Stimulated activated CD4-positive, alpha-beta T cell treated with anti-CD3 and anti-CD28 coated beads, Interleukin-12 subunit alpha, Interleukin-12 subunit beta, amount 100 ng/mL, for 24 hours (primary cell): ENCODE data around the gene KLF13.

ENCODE experiments used
- DNase-seq, 2 experiments: peaks; one replicate each; pipeline ENCODE4 v3.0.0-alpha.2; 2020; ENCODE audit warnings: low read depth in 2 of 2

Gene KLF13

DNA sequence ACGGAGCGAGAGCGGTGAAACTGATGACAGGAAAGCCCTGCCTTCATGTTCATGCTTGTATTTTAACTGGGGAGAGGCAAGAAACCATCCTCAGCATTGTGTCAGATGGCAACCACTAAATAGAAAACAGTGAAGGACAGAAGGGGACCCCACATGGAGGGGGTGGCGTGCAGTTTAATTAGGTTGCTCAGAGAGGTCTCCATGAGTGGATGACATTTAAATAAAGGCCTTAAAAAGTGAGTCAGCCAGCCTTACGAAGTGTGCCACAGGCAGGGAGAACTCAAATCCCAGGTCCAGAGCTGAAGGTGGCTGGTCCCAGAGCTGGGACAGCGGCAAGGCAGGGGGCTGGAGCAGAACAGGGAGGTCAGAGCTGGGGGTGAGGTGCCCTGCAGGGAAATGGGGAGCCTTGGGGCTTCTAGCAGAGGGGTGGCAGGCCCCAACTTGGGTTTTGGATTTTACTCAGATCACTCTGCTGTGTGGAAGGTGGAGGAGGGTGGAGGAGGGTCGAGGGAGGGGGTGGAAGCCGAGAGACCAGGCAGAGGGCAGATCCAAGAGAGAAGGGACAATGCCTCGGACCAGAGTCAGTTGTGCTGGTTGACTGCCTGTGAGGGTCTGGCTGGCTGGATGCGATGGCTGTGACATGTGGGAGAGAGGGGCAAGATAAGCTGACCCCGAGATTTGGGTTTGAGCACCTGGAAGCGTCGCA is 73.7 kb downstream of the KLF13 start:
- DNase-seq, result no peak

DNA sequence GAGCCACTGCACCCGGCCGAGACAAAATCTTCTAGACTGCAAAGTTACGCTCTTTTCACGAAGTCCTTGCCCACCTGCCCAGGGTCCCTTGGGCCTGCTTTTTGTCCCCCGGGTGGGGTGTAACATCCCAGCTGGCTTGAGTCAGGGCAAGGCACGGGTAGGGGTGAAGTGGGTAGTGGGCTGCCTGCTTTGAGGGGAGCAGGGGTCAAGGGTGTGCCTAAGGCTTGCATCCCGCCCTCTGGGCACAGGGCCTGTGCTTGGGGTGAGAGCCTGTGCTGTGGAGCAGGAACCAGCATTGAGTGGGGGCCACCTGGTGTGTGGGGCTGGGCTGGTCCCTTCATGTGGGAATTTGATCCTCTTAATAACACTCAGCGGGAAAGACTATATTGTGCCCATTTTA is 74.6 kb downstream of the KLF13 start:
- no peak for DNase-seq

GRCh38 chr15:31402003-31402402 is 75.4 kb downstream of the KLF13 start:
- no peak for DNase-seq

DNA sequence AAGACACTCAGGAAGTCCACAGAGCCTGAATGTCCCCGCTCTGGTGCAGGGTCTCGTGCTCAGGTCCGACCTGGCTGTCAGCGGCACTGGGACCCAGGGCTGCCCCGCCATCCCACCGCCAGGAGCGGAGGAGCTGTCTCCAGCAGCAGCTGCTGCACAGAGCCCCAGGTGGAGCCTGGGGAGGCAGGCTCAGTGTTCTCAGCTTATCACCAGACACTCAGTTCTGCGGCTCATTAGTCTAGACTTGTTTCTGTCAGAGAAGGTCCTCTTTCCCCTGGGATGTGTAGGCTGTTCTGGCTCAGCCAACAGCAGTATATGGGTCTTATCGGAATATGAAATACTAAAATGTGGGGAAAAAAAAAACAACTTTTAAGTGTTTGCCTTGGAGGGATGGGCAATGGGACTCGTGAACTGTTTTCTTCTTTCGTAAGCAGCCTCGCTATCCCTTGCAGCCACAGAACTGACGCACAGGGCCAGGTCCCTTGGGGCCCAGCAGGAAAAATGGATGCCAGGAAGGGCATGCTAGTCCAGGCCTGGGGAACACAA is 75.9 kb downstream of the KLF13 start:
- no peak for DNase-seq

- no peak for DNase-seq
Measured at GRCh38 chr15:31403096-31403495, 76.5 kb downstream of the KLF13 start.

DNA sequence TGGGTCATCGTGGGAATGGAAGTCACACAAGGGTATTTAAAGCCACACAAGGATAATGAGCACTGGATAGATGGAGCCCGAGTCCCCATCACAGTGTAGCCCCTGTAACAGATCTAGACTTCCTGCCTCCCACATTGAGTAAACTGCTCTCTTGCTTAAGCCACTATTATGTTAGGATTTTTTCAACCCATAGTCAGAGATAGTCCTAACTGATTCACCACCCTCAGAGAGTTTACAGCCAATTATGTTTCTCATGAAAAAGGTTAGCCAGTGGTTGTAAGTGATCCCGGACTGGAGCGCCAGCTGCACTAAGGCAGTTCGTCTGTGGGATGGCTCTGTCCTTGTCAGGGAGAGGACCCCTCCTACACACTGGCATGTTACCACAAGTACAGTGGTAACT is 77.0 kb downstream of the KLF13 start:
- no peak for DNase-seq

DNA sequence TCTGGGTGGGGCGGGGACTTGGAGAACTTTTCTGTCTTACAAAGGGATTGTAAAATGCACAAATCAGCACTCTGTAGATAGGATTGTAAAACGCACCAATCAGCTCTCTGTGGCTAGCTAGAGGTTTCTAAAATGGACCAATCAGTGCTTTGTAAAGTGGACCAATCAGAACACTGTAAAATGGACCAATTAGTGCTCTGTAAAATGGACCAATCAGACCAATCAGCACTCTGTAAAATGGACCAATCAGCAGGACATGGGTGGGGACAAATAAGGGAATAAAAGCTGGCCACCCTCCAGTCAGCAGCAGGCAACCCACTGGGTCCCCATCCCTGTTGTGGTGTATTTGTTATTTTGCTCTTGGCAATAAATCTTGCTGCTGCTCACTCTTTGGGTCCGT is 77.7 kb downstream of the KLF13 start:
- no peak for DNase-seq

DNA sequence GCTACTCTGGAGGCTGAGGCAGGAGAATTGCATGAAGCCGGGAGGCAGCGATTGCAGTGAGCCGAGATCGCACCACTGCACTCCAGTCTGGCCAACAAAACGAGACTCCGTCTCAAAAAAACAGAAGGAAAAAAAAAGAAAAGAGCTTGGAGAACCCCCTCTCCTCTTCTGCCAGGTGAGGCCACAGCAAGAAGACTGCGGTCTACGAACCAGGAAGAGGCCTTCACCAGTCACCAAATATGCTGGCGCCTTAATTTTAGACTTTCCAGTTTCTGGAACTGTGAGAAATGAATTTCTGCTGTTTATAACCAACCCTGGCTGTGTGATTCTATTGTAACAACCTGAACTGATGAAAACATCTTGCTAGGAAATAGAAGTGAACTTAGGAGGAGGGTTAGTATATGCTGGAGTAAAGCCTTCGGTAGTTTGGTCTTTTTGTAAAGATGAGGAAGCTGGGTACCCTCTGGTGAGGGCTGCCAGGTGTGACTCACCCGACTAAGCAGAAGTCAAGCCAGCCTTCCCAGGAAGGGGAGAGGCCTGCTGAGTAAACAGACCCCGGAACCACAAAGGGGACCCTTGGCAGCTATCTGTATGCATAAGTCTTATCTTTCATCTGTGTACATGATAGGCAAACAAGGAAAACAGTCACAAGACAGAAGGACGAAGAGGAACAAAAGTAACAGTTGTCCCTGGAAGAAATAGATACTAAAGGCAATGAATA is 78.7 kb downstream of the KLF13 start:
- DNase-seq, result no peak

DNA sequence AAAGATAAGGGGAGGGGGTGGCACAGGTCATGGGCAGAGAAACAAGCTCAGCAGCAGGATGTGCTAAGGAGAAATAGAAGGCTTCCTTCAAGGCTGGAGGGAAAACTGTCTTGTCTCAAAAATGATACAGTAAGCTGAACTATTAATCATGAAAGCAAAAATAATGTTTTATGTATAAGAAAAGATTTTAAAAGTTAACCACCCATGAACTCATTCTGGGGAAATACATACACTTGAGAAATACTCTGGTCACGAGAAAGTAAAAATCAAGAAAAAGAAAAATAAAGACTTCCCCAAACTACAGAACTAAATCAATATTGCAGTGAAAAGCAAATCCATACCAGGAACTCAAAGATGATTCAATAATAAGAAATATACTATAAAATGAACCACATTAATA is 80.7 kb downstream of the KLF13 start:
- no peak for DNase-seq

DNA sequence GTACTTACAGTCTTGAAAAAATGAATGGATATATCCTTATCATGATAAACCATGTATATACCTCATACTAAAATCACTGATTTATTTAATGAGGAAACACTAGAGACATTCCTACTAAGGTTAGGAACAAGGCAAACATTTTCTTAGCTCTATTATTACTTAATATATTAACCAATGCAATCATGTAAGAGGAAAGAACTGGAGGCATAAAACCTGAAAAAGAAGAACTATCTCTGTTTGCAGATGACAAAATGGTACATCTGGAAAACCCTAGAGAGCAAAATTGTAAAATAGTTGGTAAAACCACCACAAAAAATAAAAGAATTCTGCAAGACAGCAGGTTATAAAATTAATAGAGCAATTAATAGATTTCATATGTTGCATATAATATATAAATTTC is 81.2 kb downstream of the KLF13 start:
- no peak for DNase-seq

DNA sequence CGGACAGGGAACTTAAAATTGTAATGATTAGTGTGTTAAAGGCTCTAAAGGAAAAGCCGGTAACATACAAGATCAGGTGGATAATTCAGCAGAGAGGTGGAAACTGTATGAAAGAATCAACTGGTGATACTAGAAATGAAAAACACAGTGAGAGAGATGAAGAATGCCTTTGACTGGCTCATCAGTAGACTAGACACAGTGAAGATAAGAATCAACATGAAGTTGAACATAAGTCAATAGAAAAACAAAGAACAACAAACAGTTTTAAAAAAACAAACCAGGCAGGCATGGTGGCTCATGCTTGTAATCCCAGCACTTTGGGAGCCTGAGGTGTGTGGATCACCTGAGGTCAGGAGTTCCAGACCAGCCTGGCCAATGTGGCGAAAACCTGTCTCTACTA is 82.1 kb downstream of the KLF13 start:
- no peak for DNase-seq

GRCh38 chr15:31409171-31409570 is 82.5 kb downstream of the KLF13 start:
- no peak for DNase-seq

- no peak for DNase-seq
Measured at GRCh38 chr15:31412824-31413223, 86.2 kb downstream of the KLF13 start.

- no peak for DNase-seq
Measured at GRCh38 chr15:31415201-31415600, 88.6 kb downstream of the KLF13 start.

- DNase-seq, result no peak
Measured at GRCh38 chr15:31419820-31420219, 93.2 kb downstream of the KLF13 start.

DNA sequence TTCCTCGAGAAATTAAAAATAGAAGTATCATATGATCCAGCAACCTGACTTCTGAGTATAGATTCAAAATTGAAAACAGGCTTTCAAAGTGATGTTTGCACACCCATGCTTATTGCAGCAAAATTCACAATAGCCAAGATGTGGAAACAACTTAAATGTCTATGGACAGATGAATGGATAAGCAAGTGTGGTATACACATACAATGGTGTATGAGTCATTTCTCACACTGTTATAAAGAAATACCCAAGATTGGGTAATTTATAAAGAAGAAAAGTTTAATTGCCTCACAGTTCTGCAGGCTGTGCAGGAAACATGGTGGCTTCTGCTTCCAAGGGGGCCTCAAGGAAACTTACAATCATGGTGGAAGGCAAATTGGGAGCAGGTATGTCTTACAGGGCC is 100.8 kb downstream of the KLF13 start:
- DNase-seq, result no peak
